ENCODE data around the gene TNFAIP2.

Gene TNFAIP2

DNA sequence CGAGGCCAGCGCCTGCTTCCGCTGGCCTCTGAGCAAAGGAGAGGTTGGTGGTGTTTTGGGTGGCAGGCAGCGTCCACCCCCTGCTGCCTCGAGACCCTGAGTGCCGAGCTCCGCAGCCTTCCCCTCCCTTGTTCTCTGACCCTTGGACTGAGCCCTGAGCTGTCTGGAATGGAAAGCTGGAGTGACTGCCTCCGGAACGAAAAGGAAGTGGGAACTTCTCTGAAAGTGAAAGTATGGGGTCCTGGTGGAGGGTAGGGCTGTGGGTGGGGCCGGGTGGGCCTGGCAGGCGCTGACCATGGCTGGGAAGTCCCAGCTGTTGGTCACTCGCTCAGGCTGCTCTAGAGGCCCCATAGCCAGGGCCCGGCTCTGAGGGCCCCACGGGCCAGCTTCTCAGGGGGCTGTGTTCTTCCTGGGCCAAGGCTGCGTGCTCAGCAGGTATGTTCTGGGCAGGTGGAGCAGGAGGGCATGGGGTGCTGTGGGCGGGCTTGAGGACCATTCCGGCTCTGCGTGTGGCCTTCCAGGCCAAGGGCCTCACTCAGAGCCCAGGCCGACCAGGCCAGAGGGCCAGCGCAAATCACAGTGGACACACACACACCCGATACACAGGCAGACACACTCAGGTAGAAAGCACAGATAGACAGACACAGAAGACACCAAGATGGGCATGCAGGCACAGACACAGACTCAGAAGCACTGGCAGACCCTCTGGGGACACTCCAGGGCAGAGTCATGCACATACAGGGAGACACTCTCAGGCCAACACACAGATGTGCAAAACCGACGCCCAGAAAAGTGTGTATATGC, 28.7 kb upstream of the TNFAIP2 start, which contains the start of gene EXOC3L4:
Gene EXOC3L4 (plus strand): TSS at position 320 of the 804 bp plus-strand sequence. CDS start 5,495 bp downstream, outside the sequence.
- no peak for DNase-seq

DNA sequence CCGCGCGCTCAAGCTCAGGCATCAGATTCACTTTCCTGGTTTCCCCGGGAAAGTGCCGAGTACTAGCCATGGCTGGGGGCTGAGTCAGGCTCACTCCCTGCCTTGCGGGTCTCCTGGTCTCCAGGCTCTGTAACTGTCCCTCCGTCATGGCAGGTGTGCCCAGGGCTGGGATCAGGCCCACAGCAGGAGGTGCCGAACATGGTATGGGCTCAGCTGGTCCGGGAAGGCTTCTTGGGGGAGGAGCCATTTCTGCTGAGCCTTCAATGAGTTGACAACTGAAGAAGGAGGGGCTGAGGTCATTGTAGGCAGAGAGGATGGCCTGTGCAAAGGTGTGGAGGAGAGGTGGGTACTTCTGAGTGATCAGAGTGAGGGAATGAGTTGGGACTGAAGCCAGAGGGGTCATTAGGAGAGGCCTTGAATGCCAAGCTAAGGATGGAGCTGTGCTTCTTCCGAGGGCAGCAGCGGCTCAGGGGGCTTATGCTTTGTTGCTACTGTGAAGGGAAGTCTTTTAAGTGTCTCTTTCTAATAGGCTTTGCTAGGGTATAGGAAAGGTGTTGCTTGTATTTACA, 28.0 kb upstream of the TNFAIP2 start:
- no peak for DNase-seq

GRCh38 chr14:103096387-103096786, 26.9 kb upstream of the TNFAIP2 start:
- DNase-seq = no peak

- DNase-seq = no peak
Observed at GRCh38 chr14:103097244-103097993, 25.8 kb upstream of the TNFAIP2 start.

- DNase-seq = no peak
Observed at GRCh38 chr14:103097994-103098957, 25.0 kb upstream of the TNFAIP2 start.

- DNase-seq = no peak
Observed at GRCh38 chr14:103099081-103099732, 24.1 kb upstream of the TNFAIP2 start.

- DNase-seq = no peak
Observed at GRCh38 chr14:103099733-103100280, 23.5 kb upstream of the TNFAIP2 start.

- no peak for DNase-seq
Observed at GRCh38 chr14:103100281-103101121, 22.8 kb upstream of the TNFAIP2 start.

GRCh38 chr14:103101257-103101962, 21.9 kb upstream of the TNFAIP2 start:
- DNase-seq = no peak

GRCh38 chr14:103101963-103102688, 21.1 kb upstream of the TNFAIP2 start:
- no peak for DNase-seq

GRCh38 chr14:103102689-103103260, 20.5 kb upstream of the TNFAIP2 start:
- DNase-seq = no peak

- no peak for DNase-seq
Observed at GRCh38 chr14:103103461-103104388, 19.5 kb upstream of the TNFAIP2 start.

DNA sequence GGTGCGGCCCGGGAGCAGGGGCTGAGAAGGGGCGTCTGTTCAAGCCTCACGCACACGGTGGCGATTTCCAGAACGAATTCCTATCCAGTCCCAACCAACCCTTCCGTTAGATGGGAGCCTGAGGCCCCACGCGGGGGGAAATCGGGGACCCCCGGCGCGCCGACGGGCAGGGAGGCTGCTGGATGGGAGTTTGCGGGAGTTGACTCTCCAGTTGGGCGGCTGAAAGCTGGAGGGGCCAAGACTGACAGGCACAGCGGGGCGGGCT, 18.9 kb upstream of the TNFAIP2 start:
- no peak for DNase-seq

- peak; percentile 65 for DNase-seq
Observed at GRCh38 chr14:103104654-103105452, 18.4 kb upstream of the TNFAIP2 start.

DNA sequence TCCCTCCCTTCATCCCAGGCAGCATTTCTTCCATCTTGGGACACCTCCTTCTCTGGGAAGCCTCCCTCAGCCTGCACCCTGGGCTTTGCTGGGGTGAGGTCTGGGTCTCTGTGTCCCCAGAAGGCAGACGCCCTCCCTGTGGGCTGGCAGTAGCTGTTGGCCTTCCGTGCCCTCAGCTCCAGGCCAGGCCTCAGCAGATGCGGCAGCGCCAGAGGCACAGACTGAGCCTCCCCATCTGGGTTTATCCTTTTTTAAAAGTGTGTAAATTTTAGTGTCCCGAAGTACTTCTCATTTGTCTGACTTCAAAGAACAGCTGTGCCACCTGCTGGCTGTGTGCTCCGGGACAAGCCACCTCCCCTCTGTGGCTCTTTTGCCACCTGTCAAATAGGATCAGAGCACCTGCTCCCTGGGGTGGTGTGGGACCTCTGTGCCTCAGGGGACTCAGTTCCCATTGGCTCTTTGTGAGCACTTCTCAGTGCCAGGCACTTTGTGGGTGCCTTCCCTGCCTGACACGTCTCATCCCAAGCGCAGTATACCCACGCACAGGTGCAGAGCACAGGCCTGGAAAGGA, 17.6 kb upstream of the TNFAIP2 start:
- DNase-seq = no peak

GRCh38 chr14:103107455-103107854, 15.8 kb upstream of the TNFAIP2 start:
- no peak for DNase-seq
